HG03196 (cell line): ENCODE measurements around the gene ZC3H7A.
A peak's percentile ranks its signal among the peaks of the same experiment; 100 is the strongest.
"Not testable (repeated sequence)": the region's sequence is repeated elsewhere in the genome, so short reads cannot be mapped to it uniquely, and the experiment has no call there.

Source experiments
- ATAC-seq: cut with Tn5 transposase; IDR thresholded peaks from one replicate; pipeline ENCODE4 v1.9.1; 2021; ENCODE audit not compliant: unreplicated experiment

The ZC3H7A gene

GRCh38 chr16:11797166-11797956, at the start of gene ZC3H7A:
ZC3H7A (minus strand) TSS chr16:11797258; CDS start chr16:11782354, 14,904 bp downstream.
- ATAC-seq = peak; percentile 88

- ATAC-seq = no peak
Observed at GRCh38 chr16:11844499-11844898, 47.4 kb upstream of the ZC3H7A start.

GRCh38 chr16:11843861-11844260, 46.8 kb upstream of the ZC3H7A start:
- ATAC-seq = no peak

- ATAC-seq = no peak
Observed at GRCh38 chr16:11843206-11843605, 46.1 kb upstream of the ZC3H7A start.

- no peak for ATAC-seq
Observed at GRCh38 chr16:11841026-11841425, 44.0 kb upstream of the ZC3H7A start.

GRCh38 chr16:11836650-11837244, 39.7 kb upstream of the ZC3H7A start:
- ATAC-seq = no peak

GRCh38 chr16:11835891-11836649, 39.0 kb upstream of the ZC3H7A start:
- ATAC-seq = no peak

GRCh38 chr16:11835309-11835708, 38.3 kb upstream of the ZC3H7A start:
- ATAC-seq = no peak

- ATAC-seq = no peak
Observed at GRCh38 chr16:11833951-11834695, 37.1 kb upstream of the ZC3H7A start.

GRCh38 chr16:11828696-11829095, 31.6 kb upstream of the ZC3H7A start:
- no peak for ATAC-seq

GRCh38 chr16:11825520-11826165, 28.6 kb upstream of the ZC3H7A start:
- not testable (repeated sequence) for ATAC-seq

GRCh38 chr16:11824362-11824761, 27.3 kb upstream of the ZC3H7A start:
- ATAC-seq = no peak

- ATAC-seq = not testable (repeated sequence)
Observed at GRCh38 chr16:11823645-11824044, 26.6 kb upstream of the ZC3H7A start.

GRCh38 chr16:11819798-11820197, 22.7 kb upstream of the ZC3H7A start:
- no peak for ATAC-seq

GRCh38 chr16:11818970-11819369, 21.9 kb upstream of the ZC3H7A start:
- ATAC-seq = not testable (repeated sequence)

GRCh38 chr16:11816123-11816522, 19.1 kb upstream of the ZC3H7A start:
- no peak for ATAC-seq

GRCh38 chr16:11814800-11815199, 17.7 kb upstream of the ZC3H7A start:
- ATAC-seq = not testable (repeated sequence)

GRCh38 chr16:11806721-11807120, 9.7 kb upstream of the ZC3H7A start:
- no peak for ATAC-seq

GRCh38 chr16:11805556-11805955, 8.5 kb upstream of the ZC3H7A start:
- no peak for ATAC-seq

GRCh38 chr16:11801481-11802021, 4.5 kb upstream of the ZC3H7A start:
- no peak for ATAC-seq
